Neuronal stem cell (in vitro differentiated cells): ENCODE results near the gene CLIC5.

Experiments used
- DNase-seq: peaks from one replicate; pipeline ENCODE4 v3.0.0-alpha.2; 2013; ENCODE audit warnings: low spot score
- H2AFZ ChIP-seq: one replicate; pipeline ENCODE4 v1.6.1; 2013; ENCODE audit warnings: mild to moderate bottlenecking, low read length, inconsistent platforms
- H2AK5ac ChIP-seq: 2 replicates; pipeline ENCODE4 v1.6.1; 2013; ENCODE audit warnings: low read depth, mild to moderate bottlenecking, inconsistent platforms, low read length, moderate library complexity, mixed read lengths
- H2BK120ac ChIP-seq: 2 replicates; pipeline ENCODE4 v1.6.1; 2013; ENCODE audit warnings: low read depth, mild to moderate bottlenecking, inconsistent platforms, low read length, moderate library complexity, mixed read lengths
- H2BK12ac ChIP-seq: one replicate; pipeline ENCODE4 v1.6.1; 2013; ENCODE audit warnings: low read length, inconsistent platforms
- H2BK15ac ChIP-seq: 2 replicates; pipeline ENCODE4 v1.6.1; 2013; ENCODE audit warnings: mild to moderate bottlenecking, low read length, inconsistent platforms, mixed read lengths
- H2BK5ac ChIP-seq: one replicate; pipeline ENCODE4 v1.6.1; 2013; ENCODE audit warnings: inconsistent platforms, mild to moderate bottlenecking, low read length, moderate library complexity
- H3K14ac ChIP-seq: one replicate; pipeline ENCODE4 v1.6.1; 2013; ENCODE audit warnings: low read length, inconsistent platforms
- H3K18ac ChIP-seq: 2 replicates; pipeline ENCODE4 v1.6.1; 2013; ENCODE audit warnings: low read length, inconsistent platforms
- H3K23ac ChIP-seq: 2 replicates; pipeline ENCODE4 v1.6.1; 2013; ENCODE audit warnings: low read depth, mild to moderate bottlenecking, mixed read lengths, low read length, inconsistent platforms; ENCODE audit not compliant: poor library complexity
- H3K27ac ChIP-seq: replicated peaks from 3 replicates; pipeline ENCODE4 v1.5.1; 2013; ENCODE audit warnings: low read length, inconsistent platforms
- H3K27me3 ChIP-seq, 3 experiments: 2 replicates each; pipeline ENCODE4 v1.6.1; 2013; ENCODE audit warnings: low read length in 3 of 3, mild to moderate bottlenecking in 2 of 3, inconsistent platforms in 1 of 3, low read depth in 1 of 3, mixed read lengths in 1 of 3, moderate library complexity in 1 of 3; ENCODE audit not compliant: control insufficient read depth in 3 of 3, insufficient read depth in 3 of 3
- H3K36me3 ChIP-seq, 2 donors: replicated peaks in 1 of 2; 2 replicates each; pipeline ENCODE4 v1.6.1; 2013; ENCODE audit warnings: low read length in 2 of 2; ENCODE audit not compliant: control insufficient read depth in 2 of 2, insufficient read depth in 2 of 2
- H3K4ac ChIP-seq: 2 replicates; pipeline ENCODE4 v1.6.1; 2013; ENCODE audit warnings: inconsistent platforms, mild to moderate bottlenecking, low read length, moderate library complexity
- H3K4me1 ChIP-seq, 2 donors: 1 replicate in 1 of 2; 2 replicates in 1 of 2; pipeline ENCODE4 v1.6.1; 2013; ENCODE audit warnings: low read length in 2 of 2, low read depth in 1 of 2; ENCODE audit not compliant: control insufficient read depth in 2 of 2, insufficient read depth in 1 of 2
- H3K4me2 ChIP-seq: one replicate; pipeline ENCODE4 v1.6.1; 2013; ENCODE audit warnings: mild to moderate bottlenecking, low read length, inconsistent platforms; ENCODE audit not compliant: insufficient read depth, poor library complexity, severe bottlenecking
- H3K4me3 ChIP-seq, 2 donors: 2 replicates each; pipeline ENCODE4 v1.5.1; 2013; ENCODE audit warnings: low read length in 2 of 2, mild to moderate bottlenecking in 2 of 2, inconsistent platforms in 1 of 2, moderate library complexity in 1 of 2
- H3K79me1 ChIP-seq: one replicate; pipeline ENCODE4 v1.6.1; 2013; ENCODE audit warnings: low read depth, mild to moderate bottlenecking, inconsistent platforms, low read length, moderate library complexity
- H3K9ac ChIP-seq: one replicate; pipeline ENCODE4 v1.6.1; 2013; ENCODE audit warnings: mild to moderate bottlenecking, low read depth, low read length, inconsistent platforms; ENCODE audit not compliant: poor library complexity
- H3K9me3 ChIP-seq, 2 donors: replicated peaks in 1 of 2; 2 replicates each; pipeline versions ENCODE3 to v1.6.1; 2013; ENCODE audit warnings: low read length in 2 of 2, mild to moderate bottlenecking in 2 of 2, inconsistent platforms in 1 of 2, low read depth in 1 of 2, mixed read lengths in 1 of 2, moderate library complexity in 1 of 2; ENCODE audit not compliant: control insufficient read depth in 2 of 2, insufficient read depth in 1 of 2
- H4K8ac ChIP-seq: one replicate; pipeline ENCODE4 v1.6.1; 2013; ENCODE audit warnings: low read depth, mild to moderate bottlenecking, inconsistent platforms, low read length, moderate library complexity
- H4K91ac ChIP-seq: one replicate; pipeline ENCODE4 v1.6.1; 2013; ENCODE audit warnings: low read length, low read depth, mild to moderate bottlenecking, inconsistent platforms; ENCODE audit not compliant: poor library complexity
- WGBS, 2 donors: extraction: QIAGEN DNeasy Blood & Tissue Kit; methylation state at CpG; one replicate each; pipeline ENCODE4 v1.1.7; 2013; ENCODE audit warnings: missing lambda C conversion rate in 2 of 2, mixed read lengths in 1 of 2; ENCODE audit not compliant: insufficient read length in 2 of 2, insufficient replicate concordance in 1 of 2; ENCODE audit errors: extremely low coverage in 2 of 2; 5-methylcytosine and 5-hydroxymethylcytosine counted together

Gene CLIC5

GRCh38 chr6:45857827-45858226 lies 157.8 kb downstream of the CLIC5 start:
- Histone ChIP-seq H3K4ac (no peak overlapping the region), H2BK120ac (no peak overlapping the region), H3K4me2 (no peak overlapping the region), H2BK15ac (no peak overlapping the region), H3K23ac (no peak overlapping the region), H3K9ac (no peak overlapping the region), H4K91ac (no peak overlapping the region), H3K4me1 (no peaks in the 10 kb centered on the region), H2BK5ac (no peak overlapping the region), H3K79me1 (no peaks in the 10 kb centered on the region), H3K18ac (no peak overlapping the region), H3K27ac (no peak overlapping the region), H3K4me3 (no peak overlapping the region), H4K8ac (no peak overlapping the region), H3K27me3 (no peaks in the 10 kb centered on the region), H2BK12ac (no peak overlapping the region), H3K9me3 (no peaks in the 10 kb centered on the region), H2AFZ (no peak overlapping the region), H3K36me3 (no peaks in the 10 kb centered on the region), H2AK5ac (no peak overlapping the region), H3K14ac (no peak overlapping the region)
- no CpG with 5 or more reads among the region's 2 CpGs for WGBS, 2 donors
- no peak for DNase-seq

DNA sequence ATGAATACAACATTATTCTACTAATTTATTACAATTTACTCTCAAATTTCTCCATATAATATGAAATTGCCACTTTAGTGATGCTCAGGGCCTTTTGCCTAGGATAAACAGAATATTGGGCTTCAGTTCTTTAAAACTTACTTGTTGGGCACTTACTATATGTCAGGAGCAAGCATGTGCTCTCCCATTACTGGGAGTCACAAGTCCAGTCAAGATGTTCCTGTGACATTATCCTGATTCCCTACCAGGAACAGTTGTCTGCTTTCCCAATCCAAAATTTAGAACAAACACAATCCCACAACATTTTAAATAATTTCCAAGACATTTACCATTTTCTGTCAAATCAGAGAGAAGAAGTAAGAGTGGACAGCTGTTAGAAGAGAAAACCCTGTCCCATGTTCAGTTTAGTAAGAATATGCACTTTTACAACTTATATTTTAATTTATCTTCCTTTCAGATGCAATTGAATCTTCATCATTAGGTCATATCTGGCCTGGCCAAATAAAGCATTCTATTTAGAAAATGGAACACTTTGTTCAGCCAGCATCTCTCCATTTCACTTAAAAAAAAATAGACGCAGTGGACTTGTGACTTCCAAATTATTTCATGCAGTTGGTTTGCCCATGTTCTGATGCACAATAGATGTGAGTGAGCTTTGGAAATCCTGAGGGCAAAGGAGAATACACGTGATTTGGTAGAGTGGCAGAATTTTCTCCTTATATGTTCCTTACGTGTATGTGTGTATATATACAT lies 159.8 kb downstream of the CLIC5 start:
- Histone ChIP-seq H4K91ac (no peak overlapping the region), H3K27ac (no peak overlapping the region), H3K79me1 (no peaks in the 10 kb centered on the region), H3K4ac (no peak overlapping the region), H3K27me3 (no peaks in the 10 kb centered on the region), H2AK5ac (no peak overlapping the region), H3K23ac (no peak overlapping the region), H2BK120ac (no peak overlapping the region), H3K4me3 (no peak overlapping the region), H4K8ac (no peak overlapping the region), H2AFZ (no peak overlapping the region), H2BK12ac (no peak overlapping the region), H3K4me1 (no peaks in the 10 kb centered on the region), H3K36me3 (no peaks in the 10 kb centered on the region), H2BK5ac (no peak overlapping the region), H3K9me3 (no peaks in the 10 kb centered on the region), H3K9ac (no peak overlapping the region), H3K14ac (no peak overlapping the region), H2BK15ac (no peak overlapping the region), H3K4me2 (no peak overlapping the region), H3K18ac (no peak overlapping the region)
- WGBS, 2 donors, result no CpG with 5 or more reads among the region's 3 CpGs
- DNase-seq, result no peak

GRCh38 chr6:45854149-45854742 lies 161.4 kb downstream of the CLIC5 start:
- no peak overlapping the region for H2BK120ac ChIP-seq
- H3K4me2 ChIP-seq, result no peak overlapping the region
- no peaks in the 10 kb centered on the region for H3K79me1 ChIP-seq
- no peak overlapping the region for H3K27ac ChIP-seq
- no CpG with 5 or more reads among the region's 10 CpGs for WGBS, 2 donors
- H3K4ac ChIP-seq, result no peak overlapping the region
- no peaks in the 10 kb centered on the region for H3K27me3 ChIP-seq
- no peak overlapping the region for H3K23ac ChIP-seq
- H2BK15ac ChIP-seq, result no peak overlapping the region
- no peak overlapping the region for H4K91ac ChIP-seq
- DNase-seq, result no peak
- peaks cover 0 to 2% of the 10 kb centered on the region in 2 donors for H3K4me1 ChIP-seq
- H2AK5ac ChIP-seq, result no peak overlapping the region
- H2BK5ac ChIP-seq, result no peak overlapping the region
- no peak overlapping the region for H3K18ac ChIP-seq
- no peaks in the 10 kb centered on the region for H3K9me3 ChIP-seq
- H3K4me3 ChIP-seq, result no peak overlapping the region
- H3K36me3 ChIP-seq, result no peaks in the 10 kb centered on the region
- H3K9ac ChIP-seq, result no peak overlapping the region
- H3K14ac ChIP-seq, result no peak overlapping the region
- no peak overlapping the region for H4K8ac ChIP-seq
- H2BK12ac ChIP-seq, result no peak overlapping the region
- H2AFZ ChIP-seq, result no peak overlapping the region

GRCh38 chr6:45851034-45851400 lies 164.6 kb downstream of the CLIC5 start:
- Histone ChIP-seq H3K36me3 (no peaks in the 10 kb centered on the region), H3K4me1 (peaks cover 0 to 2% of the 10 kb centered on the region in 2 donors), H2AFZ (no peak overlapping the region), H3K4ac (no peak overlapping the region), H2BK12ac (no peak overlapping the region), H3K27me3 (no peaks in the 10 kb centered on the region), H3K4me2 (no peak overlapping the region), H4K8ac (no peak overlapping the region), H2AK5ac (no peak overlapping the region), H4K91ac (no peak overlapping the region), H3K9ac (no peak overlapping the region), H3K14ac (no peak overlapping the region), H3K27ac (no peak overlapping the region), H2BK15ac (no peak overlapping the region), H2BK5ac (no peak overlapping the region), H3K79me1 (no peaks in the 10 kb centered on the region), H3K9me3 (no peaks in the 10 kb centered on the region), H3K4me3 (no peak overlapping the region), H2BK120ac (no peak overlapping the region), H3K18ac (no peak overlapping the region), H3K23ac (no peak overlapping the region)
- DNase-seq, result no peak
- no CpG with 5 or more reads among the region's 1 CpG for WGBS, 2 donors
